H7 (cell line): ENCODE data around the gene TUBGCP2. TPM values are rescaled to one million over a fixed set of nuclear protein-coding genes. Genes with fewer than 3 reads are reported as not detected.
A peak's percentile ranks its signal among the peaks of the same experiment; 100 is the strongest.

Source experiments
- DNase-seq: peaks from one replicate; pipeline ENCODE4 v3.0.0; 2012
- H3K27me3 ChIP-seq: 2 replicates; pipeline ENCODE4 v1.6.0; 2011; ENCODE audit warnings: mild to moderate bottlenecking, low read length; ENCODE audit not compliant: control insufficient read depth, insufficient read depth
- H3K36me3 ChIP-seq: replicated peaks from 2 replicates; pipeline ENCODE4 v1.5.1; 2011; ENCODE audit warnings: low read length; ENCODE audit not compliant: control insufficient read depth, insufficient read depth
- H3K4me3 ChIP-seq: 2 replicates; pipeline ENCODE4 v1.5.1; 2011; ENCODE audit warnings: low read depth, mild to moderate bottlenecking, control low read depth, low read length, moderate library complexity; ENCODE audit not compliant: insufficient read depth
- total RNA-seq: library from RNA; depleted of rRNA; stranded (reverse); fragments of >200 nt; shearing (Covaris generic); gene quantifications from 2 replicates; pipeline ENCODE4 v1.2.3, GENCODE V29; 2014; rRNA removed

TUBGCP2 gene
- total RNA-seq, 1 experiment from 2014 or later, result 47.1 TPM

DNA sequence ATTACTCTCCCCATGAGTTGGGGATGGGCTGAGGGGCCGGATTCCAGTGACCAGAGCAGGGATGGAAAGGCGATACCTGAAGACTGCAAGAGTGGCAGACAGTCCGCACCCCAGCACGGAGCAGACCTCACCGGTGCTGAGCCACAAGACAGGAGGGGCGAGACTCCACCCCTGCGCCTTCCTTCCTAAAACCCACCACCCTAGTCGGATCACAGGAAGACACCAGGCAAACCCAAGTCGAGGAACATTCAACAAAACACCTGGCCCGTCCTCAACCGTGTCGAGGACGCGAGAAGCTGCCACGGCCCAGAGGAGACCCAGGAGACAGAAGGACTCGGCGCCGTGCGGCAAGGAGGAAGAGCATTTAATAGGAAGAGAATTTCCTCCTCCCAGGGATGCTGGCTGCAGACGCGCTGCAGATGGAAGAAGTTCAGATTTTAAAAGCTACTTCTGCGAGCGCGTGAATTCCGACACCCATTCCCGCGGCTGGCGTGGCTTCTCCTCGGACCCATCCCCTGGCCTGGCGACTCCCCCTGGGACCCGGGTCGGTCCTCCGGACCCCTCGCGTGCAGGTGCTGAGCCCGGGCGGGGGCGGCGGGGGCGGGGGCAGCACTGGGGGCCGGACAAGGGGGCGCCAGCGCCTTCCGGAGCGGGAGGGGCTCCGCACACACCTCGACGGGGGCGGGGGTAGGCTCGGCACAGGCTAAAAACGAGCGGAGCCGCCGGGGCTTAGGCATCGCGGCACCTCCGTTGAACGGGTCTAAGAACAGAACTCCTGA lies 79.2 kb downstream of the TUBGCP2 start:
- peak overlapping the region; percentile 58 for H3K4me3 ChIP-seq
- no peak for DNase-seq
- no peaks in the 10 kb centered on the region for H3K36me3 ChIP-seq
- H3K27me3 ChIP-seq, result peaks cover 30% of the 10 kb centered on the region

Other genes starting within 250 kb of the TUBGCP2 start
- gene ADGRA1, start 220.9 kb downstream of the TUBGCP2 start, total RNA-seq, result 0.37 and 0.62 TPM in 2 replicates
- 13.7 and 16.7 TPM in 2 replicates for gene KNDC1, start 148.7 kb downstream of the TUBGCP2 start, total RNA-seq
- 8.8 and 13.4 TPM in 2 replicates for gene UTF1, start 78.7 kb downstream of the TUBGCP2 start, total RNA-seq
- gene VENTX, start 71.0 kb downstream of the TUBGCP2 start, total RNA-seq, result 25.0 and 29.2 TPM in 2 replicates
- 1.3 and 1.9 TPM in 2 replicates for gene ADAM8, start 32.0 kb downstream of the TUBGCP2 start, total RNA-seq
- gene ZNF511, start within 50 bp of the TUBGCP2 start, total RNA-seq, result 46.9 and 48.7 TPM in 2 replicates
- gene CALY, start 28.0 kb upstream of the TUBGCP2 start, total RNA-seq, result 2.2 TPM in 1 of 2 replicates, not detected in the other
- gene PRAP1, start 38.5 kb upstream of the TUBGCP2 start, total RNA-seq, result not detected in 2 replicates
- 27.2 and 50.5 TPM in 2 replicates for gene FUOM, start 49.1 kb upstream of the TUBGCP2 start, total RNA-seq
- 88.2 and 108 TPM in 2 replicates for gene ECHS1, start 64.5 kb upstream of the TUBGCP2 start, total RNA-seq
- gene PAOX, start 70.4 kb upstream of the TUBGCP2 start, total RNA-seq, result 1.3 and 4.1 TPM in 2 replicates
- gene MTG1, start 85.3 kb upstream of the TUBGCP2 start, total RNA-seq, result 31.5 and 52.6 TPM in 2 replicates
- 0.18 TPM in 1 of 2 replicates, not detected in the other for gene SPRN, start 115.8 kb upstream of the TUBGCP2 start, total RNA-seq
- gene SCART1, start 145.1 kb upstream of the TUBGCP2 start, total RNA-seq, result 0.03 and 0.44 TPM in 2 replicates
- 0.90 and 1.2 TPM in 2 replicates for gene CYP2E1, start 218.5 kb upstream of the TUBGCP2 start, total RNA-seq